CD14-positive monocyte (primary cell): ENCODE measurements around the gene ZNF384. TPM values are rescaled to one million over a fixed set of nuclear protein-coding genes. Genes with fewer than 3 reads are reported as not detected.

ENCODE experiments used
- DNase-seq, 3 donors: peaks; one replicate each; pipeline ENCODE4 v3.0.0-alpha.2; 2011 to 2022
- H2AFZ ChIP-seq: 2 replicates; pipeline ENCODE4 v1.6.0; 2012; ENCODE audit warnings: mild to moderate bottlenecking, low read depth, low read length, inconsistent platforms; ENCODE audit not compliant: insufficient read depth, poor library complexity, severe bottlenecking
- H3K27ac ChIP-seq, 2 donors: 1 replicate in 1 of 2; 2 replicates in 1 of 2; pipeline ENCODE4 v1.5.1; 2012 to 2013; ENCODE audit warnings: low read length in 2 of 2, control low read depth in 1 of 2, inconsistent platforms in 1 of 2, low read depth in 1 of 2, mild to moderate bottlenecking in 1 of 2
- H3K27me3 ChIP-seq, 2 donors: one replicate each; pipeline versions ENCODE4 v1.6.0 to v1.6.1; 2011 to 2013; ENCODE audit warnings: low read length in 2 of 2; ENCODE audit not compliant: control insufficient read depth in 2 of 2, insufficient read depth in 2 of 2
- H3K36me3 ChIP-seq, 2 donors: replicated peaks in 1 of 2; 1 replicate in 1 of 2; 2 replicates in 1 of 2; pipeline versions ENCODE4 v1.5.1 to v1.6.1; 2012 to 2013; ENCODE audit warnings: low read length in 2 of 2, control low read depth in 1 of 2, inconsistent platforms in 1 of 2, mild to moderate bottlenecking in 1 of 2; ENCODE audit not compliant: insufficient read depth in 2 of 2, control insufficient read depth in 1 of 2
- H3K4me1 ChIP-seq, 2 donors: 1 replicate in 1 of 2; 2 replicates in 1 of 2; pipeline versions ENCODE4 v1.5.1 to v1.6.1; 2012 to 2013; ENCODE audit warnings: low read length in 2 of 2, control low read depth in 1 of 2, inconsistent platforms in 1 of 2, mild to moderate bottlenecking in 1 of 2, moderate library complexity in 1 of 2; ENCODE audit not compliant: insufficient read depth in 2 of 2, control insufficient read depth in 1 of 2
- H3K4me2 ChIP-seq: replicated peaks from 2 replicates; pipeline ENCODE3; 2012; ENCODE audit warnings: low read length, moderate library complexity, mild to moderate bottlenecking; ENCODE audit not compliant: poor library complexity, severe bottlenecking; ENCODE audit errors: extremely low read depth
- H3K4me3 ChIP-seq, 3 experiments: fragments of 200-600 bp in 1 of 3; sonication (generic) in 1 of 3; replicated peaks in 1 of 3; 1 replicate in 2 of 3; 2 replicates in 1 of 3; pipeline ENCODE4 v1.5.1; 2011 to 2013; ENCODE audit warnings: low read length in 3 of 3, mild to moderate bottlenecking in 3 of 3, control low read depth in 2 of 3, low read depth in 2 of 3, inconsistent platforms in 1 of 3, moderate library complexity in 1 of 3
- H3K79me2 ChIP-seq: 2 replicates; pipeline ENCODE4 v1.6.0; 2012; ENCODE audit warnings: mild to moderate bottlenecking, control low read depth, inconsistent platforms, low read length, moderate library complexity; ENCODE audit not compliant: insufficient read depth
- H3K9ac ChIP-seq: 2 replicates; pipeline ENCODE4 v1.6.0; 2017; ENCODE audit warnings: low read length, mild to moderate bottlenecking; ENCODE audit not compliant: insufficient read depth, poor library complexity, severe bottlenecking
- H3K9me3 ChIP-seq, 2 donors: replicated peaks in 1 of 2; 1 replicate in 1 of 2; 2 replicates in 1 of 2; pipeline versions ENCODE4 v1.5.1 to v1.6.1; 2012 to 2013; ENCODE audit warnings: low read length in 2 of 2, control low read depth in 1 of 2; ENCODE audit not compliant: control insufficient read depth in 1 of 2, insufficient read depth in 1 of 2
- H4K20me1 ChIP-seq: 2 replicates; pipeline ENCODE4 v1.6.0; 2012; ENCODE audit warnings: mild to moderate bottlenecking, low read length, control low read depth, moderate library complexity; ENCODE audit not compliant: insufficient read depth
- H3K27ac Mint-ChIP-seq, 7 donors: one replicate each; pipeline ENCODE4 v1.8.0; 2020; ENCODE audit warnings: mild to moderate bottlenecking in 7 of 7, mixed read lengths in 7 of 7, moderate library complexity in 6 of 7, inconsistent platforms in 2 of 7
- H3K27me3 Mint-ChIP-seq, 3 donors: one replicate each; pipeline ENCODE4 v1.8.0; 2021 to 2022; ENCODE audit warnings: low read depth in 3 of 3, mild to moderate bottlenecking in 3 of 3, mixed read lengths in 3 of 3, moderate library complexity in 3 of 3, inconsistent platforms in 1 of 3
- H3K36me3 Mint-ChIP-seq, 2 donors: one replicate each; pipeline ENCODE4 v1.8.0; 2020; ENCODE audit warnings: mixed read lengths in 2 of 2, inconsistent platforms in 1 of 2, mild to moderate bottlenecking in 1 of 2
- H3K4me1 Mint-ChIP-seq: one replicate; pipeline ENCODE4 v1.8.0; 2020; ENCODE audit warnings: mild to moderate bottlenecking, mixed read lengths
- H3K4me3 Mint-ChIP-seq, 2 donors: one replicate each; pipeline ENCODE4 v1.8.0; 2020; ENCODE audit warnings: mild to moderate bottlenecking in 2 of 2, mixed read lengths in 2 of 2, moderate library complexity in 1 of 2
- H3K9me3 Mint-ChIP-seq, 7 donors: one replicate each; pipeline ENCODE4 v1.8.0; 2020 to 2022; ENCODE audit warnings: mixed read lengths in 7 of 7, mild to moderate bottlenecking in 6 of 7, moderate library complexity in 6 of 7, inconsistent platforms in 2 of 7
- CTCF ChIP-seq: fragments of 200-600 bp; IDR thresholded peaks from one replicate; pipeline ENCODE4 v1.8.0; 2022; ENCODE audit warnings: antibody characterized with exemption, mild to moderate bottlenecking
- WGBS: methylation state at CpG from one replicate; pipeline ENCODE4 v1.1.5; 2013; ENCODE audit warnings: missing lambda C conversion rate; ENCODE audit not compliant: insufficient coverage; 5-methylcytosine and 5-hydroxymethylcytosine counted together
- intact Hi-C, 2 donors: fragments of 100-400 bp; cut with micrococcal nuclease; formaldehyde crosslinking; loops; one replicate each; pipeline versions ENCODE4 v1.15.0 to v1.15.1; 2023
- polyA plus RNA-seq, 3 donors: library from polyadenylated mRNA; depleted of rRNA in 1 of 3; unstranded in 2 of 3; stranded (reverse) in 1 of 3; fragments of 300-500 nt in 2 of 3; fragments of >200 nt in 1 of 3; fragmentation: Illumina TruSeq in 2 of 3; gene quantifications; 1 replicate in 2 of 3; 2 replicates in 1 of 3; pipeline ENCODE4 v1.2.3, GENCODE V29; 2012 to 2021

ZNF384 gene
- polyA plus RNA-seq, 3 donors, result 9.6 to 87.0 (median 10.9) TPM

DNA sequence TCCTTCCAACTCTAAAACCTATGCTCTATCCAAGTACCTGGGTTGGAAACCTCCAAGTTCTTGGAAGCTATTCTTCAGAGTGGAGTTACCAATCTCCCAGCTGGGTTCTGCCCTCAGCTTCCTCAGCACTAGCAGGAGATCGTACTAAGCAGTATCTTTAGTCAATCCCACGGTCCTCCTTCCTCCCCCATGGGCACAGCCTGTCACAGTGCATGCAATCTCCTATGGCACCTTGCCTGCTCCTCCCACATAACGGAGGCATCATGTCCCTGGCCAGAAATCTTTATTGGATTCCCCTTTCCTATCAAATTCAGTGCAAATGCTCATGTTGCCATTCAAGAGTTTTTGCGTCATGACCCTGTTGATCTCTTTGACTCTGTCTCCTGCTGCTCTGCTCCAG lies 48.0 kb downstream of the ZNF384 start:
- Mint-ChIP-seq H3K27me3 (peaks cover 0 to 2% (median 0%) of the 10 kb centered on the region in 3 donors), H3K4me3 (no peak overlapping the region), H3K36me3 (peaks cover 0 to 2% of the 10 kb centered on the region in 2 donors), H3K9me3 (peaks cover 0 to 2% (median 0%) of the 10 kb centered on the region in 7 donors), H3K4me1 (peaks cover 75% of the 10 kb centered on the region), H3K27ac (no peak overlapping the region)
- DNase-seq, result no peak
- H3K4me2 ChIP-seq, result no peak overlapping the region
- no peak for TF ChIP-seq CTCF
- H3K36me3 ChIP-seq, result no peaks in the 10 kb centered on the region
- no peaks in the 10 kb centered on the region for H3K27me3 ChIP-seq
- peaks cover 60 to 83% of the 10 kb centered on the region in 2 donors for H3K4me1 ChIP-seq
- H3K4me3 ChIP-seq, result no peak overlapping the region
- H3K9me3 ChIP-seq, result no peaks in the 10 kb centered on the region
- no peak overlapping the region for H3K27ac ChIP-seq
- 79% methylated on average over 4 of the region's 4 CpGs for WGBS
- intact Hi-C loops, result loop anchor here in 1 of 2 donors (10.0 kb wide), 1 partner anchor 54 kb away; no protein-coding TSS in a partner anchor
- no peak overlapping the region for H3K9ac ChIP-seq
- H2AFZ ChIP-seq, result no peak overlapping the region
- H4K20me1 ChIP-seq, result no peaks in the 10 kb centered on the region
- peaks cover under 1% of the 10 kb centered on the region for H3K79me2 ChIP-seq

- peaks cover 78% of the 10 kb centered on the region for H3K4me1 Mint-ChIP-seq
- peaks cover 65 to 85% of the 10 kb centered on the region in 2 donors for H3K4me1 ChIP-seq
- no peak overlapping the region for H3K27ac Mint-ChIP-seq
Observed at GRCh38 chr12:6640497-6640896, 48.7 kb downstream of the ZNF384 start.

More at GRCh38 chr12:6640497-6640896, 48.7 kb downstream of the ZNF384 start:
- H3K27me3 ChIP-seq, result no peaks in the 10 kb centered on the region
- H3K79me2 ChIP-seq, result no peaks in the 10 kb centered on the region
- no peak overlapping the region for H3K4me3 ChIP-seq
- DNase-seq, result no peak
- no peak overlapping the region for H3K27ac ChIP-seq
- H3K4me2 ChIP-seq, result no peak overlapping the region
- Mint-ChIP-seq H3K4me3 (no peak overlapping the region), H3K9me3 (peaks cover 0 to 2% (median 0%) of the 10 kb centered on the region in 7 donors), H3K36me3 (peaks cover 0 to 2% of the 10 kb centered on the region in 2 donors), H3K27me3 (peaks cover 0 to 2% (median 0%) of the 10 kb centered on the region in 3 donors)
- 100% methylated on average over 3 of the region's 4 CpGs for WGBS
- TF ChIP-seq CTCF, result no peak
- no peak overlapping the region for H3K9ac ChIP-seq
- H3K9me3 ChIP-seq, result no peaks in the 10 kb centered on the region
- no peaks in the 10 kb centered on the region for H3K36me3 ChIP-seq
- H4K20me1 ChIP-seq, result no peaks in the 10 kb centered on the region
- intact Hi-C loops, result loop anchor here in 1 of 2 donors (10.0 kb wide), 1 partner anchor 54 kb away; no protein-coding TSS in a partner anchor
- no peak overlapping the region for H2AFZ ChIP-seq
